Left lung (tissue), 10 donors: ENCODE data around the gene BNIP3. TPM values are rescaled to one million over a fixed set of nuclear protein-coding genes. Genes with fewer than 3 reads are reported as not detected.

ENCODE experiments used
- ATAC-seq: fragments of 200-7000 bp; cut with Tn5 transposase; one replicate; pipeline ENCODE4 v1.9.1; 2020; ENCODE audit warnings: moderate library complexity
- DNase-seq, 4 donors: peaks; one replicate each; pipeline ENCODE4 v3.0.0-alpha.2; 2013 to 2020
- H3K27ac ChIP-seq, 2 donors: fragments of 200-600 bp; sonication (generic) in 1 of 2; one replicate each; pipeline versions ENCODE4 v1.5.0 to v1.8.0; 2020 to 2021
- H3K27me3 ChIP-seq, 2 donors: fragments of 200-600 bp; sonication (generic) in 1 of 2; one replicate each; pipeline versions ENCODE4 v1.5.0 to v1.8.0; 2020 to 2021
- H3K36me3 ChIP-seq, 2 donors: fragments of 200-600 bp; sonication (generic) in 1 of 2; one replicate each; pipeline versions ENCODE4 v1.5.0 to v1.8.0; 2020 to 2021
- H3K4me1 ChIP-seq, 2 donors: fragments of 200-600 bp; one replicate each; pipeline ENCODE4 v1.8.0; 2021
- H3K4me3 ChIP-seq, 2 donors: fragments of 200-600 bp; sonication (generic) in 1 of 2; one replicate each; pipeline versions ENCODE4 v1.5.0 to v1.8.0; 2020 to 2021; ENCODE audit warnings: mild to moderate bottlenecking in 1 of 2
- H3K9me3 ChIP-seq, 2 donors: fragments of 200-600 bp; sonication (generic) in 1 of 2; one replicate each; pipeline versions ENCODE4 v1.5.0 to v1.8.0; 2020 to 2021
- intact Hi-C, 2 donors: fragments of 100-400 bp; cut with DNase I; formaldehyde crosslinking; loops; one replicate each; pipeline versions ENCODE4 v1.11.2 to v1.14.2; 2022
- polyA plus RNA-seq, 6 donors: library from polyadenylated mRNA; unstranded; fragments of 120-200 nt; gene quantifications; one replicate each; pipeline ENCODE4 v1.2.1, GENCODE V29; 2013; ENCODE audit not compliant: insufficient read length in 6 of 6
- total RNA-seq, 2 donors: library from RNA; stranded (reverse); fragmentation: NEBNext Ultra II Directional; extraction: Animal tissue kit (Norgen Biotek cat#: 25700); gene quantifications; one replicate each; pipeline ENCODE4 v1.2.1, GENCODE V29; 2021
- TF ChIP-seq, protein P1 (sequence below), 2 donors: fragments of 200-600 bp; sonication (generic) in 1 of 2; IDR thresholded peaks; one replicate each; pipeline versions ENCODE4 v1.5.0 to v1.8.0; 2021; ENCODE audit warnings: antibody characterized with exemption in 2 of 2
- donor health status: DM: no; HTN: yes; CAD: no.
- donor health status: DM: no; HTN: no; CAD: no.

BNIP3 gene
- total and polyA plus RNA-seq, 8 donors: 25.7 to 55.3 (median 36.1) TPM

DNA sequence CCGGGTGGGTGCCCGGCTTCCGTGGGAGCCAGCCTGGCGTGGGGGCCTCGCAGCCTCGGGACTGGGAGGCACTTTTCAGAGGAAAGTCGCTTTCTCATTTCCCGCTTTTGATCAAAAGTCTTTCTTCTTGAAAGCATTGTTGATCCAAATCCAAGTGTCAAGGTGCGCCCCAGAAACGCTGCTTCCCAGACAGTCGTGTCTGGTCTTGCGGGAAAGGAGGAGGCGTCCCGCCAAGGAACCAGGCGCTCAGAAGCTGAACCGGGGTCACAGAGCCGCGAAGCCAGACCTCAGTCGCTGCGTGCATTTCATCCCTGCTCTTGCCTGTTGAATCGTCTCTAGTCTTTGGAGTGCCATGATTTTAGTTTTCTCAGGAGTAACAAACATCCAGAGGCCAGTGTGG is 1.1 kb upstream of the BNIP3 start:
- peaks cover 0 to 39% of the 10 kb centered on the region in 2 donors for H3K27me3 ChIP-seq
- DNase-seq (no peak), ATAC-seq (no peak)
- H3K36me3 ChIP-seq: no peaks in the 10 kb centered on the region
- intact Hi-C loops: no loop called here
- peak overlapping the region; percentile 64 to 83 for H3K4me3 ChIP-seq
- peaks cover 5 to 34% of the 10 kb centered on the region in 2 donors for H3K4me1 ChIP-seq
- TF ChIP-seq, protein P1, sequence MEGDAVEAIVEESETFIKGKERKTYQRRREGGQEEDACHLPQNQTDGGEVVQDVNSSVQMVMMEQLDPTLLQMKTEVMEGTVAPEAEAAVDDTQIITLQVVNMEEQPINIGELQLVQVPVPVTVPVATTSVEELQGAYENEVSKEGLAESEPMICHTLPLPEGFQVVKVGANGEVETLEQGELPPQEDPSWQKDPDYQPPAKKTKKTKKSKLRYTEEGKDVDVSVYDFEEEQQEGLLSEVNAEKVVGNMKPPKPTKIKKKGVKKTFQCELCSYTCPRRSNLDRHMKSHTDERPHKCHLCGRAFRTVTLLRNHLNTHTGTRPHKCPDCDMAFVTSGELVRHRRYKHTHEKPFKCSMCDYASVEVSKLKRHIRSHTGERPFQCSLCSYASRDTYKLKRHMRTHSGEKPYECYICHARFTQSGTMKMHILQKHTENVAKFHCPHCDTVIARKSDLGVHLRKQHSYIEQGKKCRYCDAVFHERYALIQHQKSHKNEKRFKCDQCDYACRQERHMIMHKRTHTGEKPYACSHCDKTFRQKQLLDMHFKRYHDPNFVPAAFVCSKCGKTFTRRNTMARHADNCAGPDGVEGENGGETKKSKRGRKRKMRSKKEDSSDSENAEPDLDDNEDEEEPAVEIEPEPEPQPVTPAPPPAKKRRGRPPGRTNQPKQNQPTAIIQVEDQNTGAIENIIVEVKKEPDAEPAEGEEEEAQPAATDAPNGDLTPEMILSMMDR (IDR thresholded peaks at IDR 0.05): no peak
- H3K27ac ChIP-seq: no peak overlapping the region
- H3K9me3 ChIP-seq: no peaks in the 10 kb centered on the region

DNA sequence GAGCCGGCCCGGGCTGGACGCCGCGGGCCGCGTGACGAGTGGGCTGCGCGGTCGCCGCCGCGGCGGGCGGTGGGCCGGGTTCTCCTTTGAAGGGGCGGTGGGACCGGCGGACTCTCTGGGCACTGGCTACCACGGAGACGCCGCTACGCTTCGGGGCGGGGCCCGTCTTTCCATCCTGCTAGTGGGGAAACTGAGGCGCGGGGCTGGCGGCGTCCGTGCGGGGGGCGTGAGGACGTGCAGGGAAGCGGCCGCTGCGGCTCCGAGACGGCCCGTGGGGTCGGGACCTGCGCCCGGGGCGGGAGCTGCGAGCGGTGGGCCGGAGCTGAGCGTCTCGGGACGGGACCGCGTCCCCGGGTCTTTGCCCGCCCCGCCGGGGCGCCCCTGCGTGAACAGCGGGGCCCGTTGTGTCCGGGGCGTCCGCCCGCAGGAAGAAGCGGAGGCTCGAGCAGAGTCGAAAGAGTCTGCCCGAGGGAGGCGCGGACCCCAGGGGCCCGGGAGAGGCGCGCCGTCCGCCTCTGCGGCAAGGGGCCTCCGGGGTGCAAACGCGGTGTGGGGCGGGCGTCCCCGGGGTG is 548 bp upstream of the BNIP3 start:
- peaks cover 0 to 39% of the 10 kb centered on the region in 2 donors for H3K27me3 ChIP-seq
- no peak overlapping the region for H3K27ac ChIP-seq
- peaks cover 5 to 34% of the 10 kb centered on the region in 2 donors for H3K4me1 ChIP-seq
- H3K4me3 ChIP-seq: peak overlapping the region; percentile 64 to 83
- intact Hi-C loops: no loop called here
- no peaks in the 10 kb centered on the region for H3K36me3 ChIP-seq
- no peaks in the 10 kb centered on the region for H3K9me3 ChIP-seq
- DNase-seq: no peak
- TF ChIP-seq, protein P1 (IDR thresholded peaks at IDR 0.05): no peak
- ATAC-seq: peak; percentile 1

- H3K27me3 ChIP-seq: peaks cover 0 to 39% of the 10 kb centered on the region in 2 donors
- H3K4me3 ChIP-seq: peak overlapping the region; percentile 83 to 94
- ATAC-seq (no peak), DNase-seq (peak in 1 of 4 donors; percentile 30)
- H3K27ac ChIP-seq: peak overlapping the region in 1 of 2 donors; percentile 64
- H3K9me3 ChIP-seq: no peaks in the 10 kb centered on the region
- TF ChIP-seq, protein P1 (IDR thresholded peaks at IDR 0.05): no peak
- intact Hi-C loops: no loop called here
- no peaks in the 10 kb centered on the region for H3K36me3 ChIP-seq
- peaks cover 5 to 34% of the 10 kb centered on the region in 2 donors for H3K4me1 ChIP-seq
Measured at GRCh38 chr10:131980761-131981428, 828 bp downstream of the BNIP3 start.

GRCh38 chr10:131980321-131980720 is 1.4 kb downstream of the BNIP3 start:
- Histone ChIP-seq H3K27me3 (peaks cover 0 to 39% of the 10 kb centered on the region in 2 donors), H3K27ac (no peak overlapping the region), H3K4me3 (peak overlapping the region in 1 of 2 donors; percentile 83), H3K9me3 (no peaks in the 10 kb centered on the region), H3K36me3 (no peaks in the 10 kb centered on the region), H3K4me1 (peaks cover 5 to 34% of the 10 kb centered on the region in 2 donors)
- TF ChIP-seq, protein P1 (IDR thresholded peaks at IDR 0.05): no peak
- ATAC-seq: no peak
- intact Hi-C loops: no loop called here
- DNase-seq: no peak

- Histone ChIP-seq H3K27ac (no peak overlapping the region), H3K9me3 (no peaks in the 10 kb centered on the region), H3K36me3 (no peaks in the 10 kb centered on the region), H3K4me3 (peak overlapping the region in 1 of 2 donors; percentile 83), H3K4me1 (peaks cover 5 to 34% of the 10 kb centered on the region in 2 donors), H3K27me3 (peaks cover 0 to 39% of the 10 kb centered on the region in 2 donors)
- ATAC-seq: no peak
- TF ChIP-seq, protein P1 (IDR thresholded peaks at IDR 0.05): no peak
- intact Hi-C loops: no loop called here
- peak in 1 of 4 donors; percentile 28 for DNase-seq
Measured at GRCh38 chr10:131979821-131980270, 1.9 kb downstream of the BNIP3 start.
